Measurements from ENCODE around the gene APPL2. TPM values are rescaled to one million over a fixed set of nuclear protein-coding genes. Genes with fewer than 3 reads are reported as not detected.
A peak's percentile ranks its signal among the peaks of the same experiment; 100 is the strongest.

The APPL2 gene
- total and polyA plus RNA-seq, 10 donors: 11.0 to 75.6 (median 45.7) TPM

DNA sequence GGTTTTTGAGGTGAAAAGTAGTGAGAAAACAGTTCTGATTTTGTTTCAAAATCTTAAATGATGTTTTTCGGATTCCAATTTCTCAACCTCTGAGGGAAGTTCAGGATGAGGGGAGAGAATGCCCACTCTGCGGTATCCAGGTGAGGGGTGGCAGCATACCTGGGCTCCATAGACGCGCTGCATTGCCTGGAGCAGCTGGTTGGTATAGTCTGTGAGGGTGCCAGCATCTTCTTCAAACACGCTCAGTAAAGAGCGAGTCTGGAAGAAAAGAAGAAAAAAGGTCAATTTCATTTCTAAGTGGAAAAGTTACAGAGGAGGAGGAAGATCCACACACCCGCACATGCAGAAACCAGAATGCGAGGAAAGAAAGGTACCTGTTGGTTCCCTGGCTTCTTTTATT lies 7.0 kb downstream of the APPL2 start:
- H3K27ac ChIP-seq: peak overlapping the region in 7 of 8 donors; percentile 5 to 70 (median 47)
- 93 to 97% (median 96%) methylated on average over 8 of the region's 8 CpGs for WGBS, 5 donors
- H3K4me3 ChIP-seq: no peak overlapping the region
- H3K9me3 ChIP-seq: no peaks in the 10 kb centered on the region
- peaks cover 0 to 56% (median 13%) of the 10 kb centered on the region in 6 donors for H3K36me3 ChIP-seq
- no peaks in the 10 kb centered on the region for H3K27me3 ChIP-seq (replicated peaks in 1 of 7)
- TF ChIP-seq POLR2A (IDR thresholded peaks at IDR 0.05): no peak
- no peak for TF ChIP-seq POLR2AphosphoS5 (IDR thresholded peaks at IDR 0.05)
- TF ChIP-seq, protein P1, sequence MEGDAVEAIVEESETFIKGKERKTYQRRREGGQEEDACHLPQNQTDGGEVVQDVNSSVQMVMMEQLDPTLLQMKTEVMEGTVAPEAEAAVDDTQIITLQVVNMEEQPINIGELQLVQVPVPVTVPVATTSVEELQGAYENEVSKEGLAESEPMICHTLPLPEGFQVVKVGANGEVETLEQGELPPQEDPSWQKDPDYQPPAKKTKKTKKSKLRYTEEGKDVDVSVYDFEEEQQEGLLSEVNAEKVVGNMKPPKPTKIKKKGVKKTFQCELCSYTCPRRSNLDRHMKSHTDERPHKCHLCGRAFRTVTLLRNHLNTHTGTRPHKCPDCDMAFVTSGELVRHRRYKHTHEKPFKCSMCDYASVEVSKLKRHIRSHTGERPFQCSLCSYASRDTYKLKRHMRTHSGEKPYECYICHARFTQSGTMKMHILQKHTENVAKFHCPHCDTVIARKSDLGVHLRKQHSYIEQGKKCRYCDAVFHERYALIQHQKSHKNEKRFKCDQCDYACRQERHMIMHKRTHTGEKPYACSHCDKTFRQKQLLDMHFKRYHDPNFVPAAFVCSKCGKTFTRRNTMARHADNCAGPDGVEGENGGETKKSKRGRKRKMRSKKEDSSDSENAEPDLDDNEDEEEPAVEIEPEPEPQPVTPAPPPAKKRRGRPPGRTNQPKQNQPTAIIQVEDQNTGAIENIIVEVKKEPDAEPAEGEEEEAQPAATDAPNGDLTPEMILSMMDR (IDR thresholded peaks at IDR 0.05 in 8 of 11, conservative IDR thresholded peaks at IDR 0.05 in 3 of 11): no peak
- intact Hi-C loops (cut with DNase I; ENCODE audit: low total_unique reads): no loop called here
- DNase-seq: no peak
- H3K4me1 ChIP-seq: peaks cover 33 to 100% (median 67%) of the 10 kb centered on the region in 6 donors

DNA sequence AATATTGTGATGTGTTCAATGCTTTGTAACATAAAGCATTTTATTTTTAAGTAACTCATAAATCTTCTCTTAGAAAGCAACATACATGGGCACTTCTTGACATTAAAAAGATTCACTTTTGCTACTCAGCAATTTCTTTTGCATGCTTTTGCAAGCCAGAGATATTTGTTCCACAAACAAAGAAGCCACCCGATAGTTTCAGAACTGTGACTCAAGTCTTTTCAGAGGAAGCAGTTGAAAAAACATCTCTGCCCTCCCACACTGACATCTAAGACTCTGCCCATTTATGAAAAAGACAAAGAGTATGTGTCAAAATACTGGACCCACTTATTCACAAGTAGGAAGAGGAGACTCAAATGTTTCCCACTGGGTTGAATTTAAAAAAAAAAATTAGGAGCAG lies 7.5 kb downstream of the APPL2 start:
- WGBS, 5 donors: 18 to 46% (median 34%) methylated on average over 1 of the region's 1 CpG
- no peak for DNase-seq
- intact Hi-C loops (cut with DNase I; ENCODE audit: low total_unique reads): no loop called here

DNA sequence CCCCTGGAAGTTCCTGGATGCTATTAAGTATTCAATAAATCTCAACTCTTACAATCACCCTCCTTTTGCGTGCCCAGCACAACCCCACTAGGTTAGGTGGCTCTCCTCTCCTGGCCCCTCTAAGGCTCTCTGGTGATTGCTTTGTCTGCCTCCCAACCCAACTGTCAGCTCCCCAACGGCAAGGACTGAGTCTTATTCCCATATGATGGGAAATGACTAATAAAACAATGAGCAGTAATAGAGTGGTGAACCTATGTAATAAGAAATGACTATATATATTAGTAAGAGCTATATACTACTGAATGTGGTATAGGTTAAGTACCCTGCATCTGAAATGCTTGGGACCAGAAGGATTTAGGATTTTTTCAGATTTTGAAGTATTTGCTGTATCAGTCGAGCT lies 8.1 kb downstream of the APPL2 start:
- no peak for TF ChIP-seq POLR2A (IDR thresholded peaks at IDR 0.05)
- no peak for TF ChIP-seq POLR2AphosphoS5 (IDR thresholded peaks at IDR 0.05)
- H3K9me3 ChIP-seq: no peaks in the 10 kb centered on the region
- H3K4me3 ChIP-seq: no peak overlapping the region
- intact Hi-C loops (cut with DNase I; ENCODE audit: low total_unique reads): no loop called here
- H3K36me3 ChIP-seq: peaks cover 0 to 67% (median 16%) of the 10 kb centered on the region in 6 donors
- 83 to 96% (median 92%) methylated on average over 3 of the region's 3 CpGs for WGBS, 5 donors
- no peaks in the 10 kb centered on the region for H3K27me3 ChIP-seq (replicated peaks in 1 of 7)
- peak overlapping the region in 5 of 8 donors; percentile 18 to 70 (median 67) for H3K27ac ChIP-seq
- H3K4me1 ChIP-seq: peaks cover 31 to 100% (median 66%) of the 10 kb centered on the region in 6 donors
- no peak for DNase-seq

More for the DNA sequence above, 7.5 kb downstream of the APPL2 start:
- peaks cover 0 to 61% (median 13%) of the 10 kb centered on the region in 6 donors for H3K36me3 ChIP-seq
- no peaks in the 10 kb centered on the region for H3K27me3 ChIP-seq (replicated peaks in 1 of 7)
- H3K4me1 ChIP-seq: peaks cover 31 to 100% (median 67%) of the 10 kb centered on the region in 6 donors
- H3K9me3 ChIP-seq: no peaks in the 10 kb centered on the region
- peak overlapping the region in 7 of 8 donors; percentile 5 to 70 (median 47) for H3K27ac ChIP-seq
- TF ChIP-seq POLR2A (IDR thresholded peaks at IDR 0.05): no peak
- TF ChIP-seq, protein P1 (IDR thresholded peaks at IDR 0.05 in 8 of 11, conservative IDR thresholded peaks at IDR 0.05 in 3 of 11): no peak
- TF ChIP-seq POLR2AphosphoS5 (IDR thresholded peaks at IDR 0.05): no peak
- no peak overlapping the region for H3K4me3 ChIP-seq

DNA sequence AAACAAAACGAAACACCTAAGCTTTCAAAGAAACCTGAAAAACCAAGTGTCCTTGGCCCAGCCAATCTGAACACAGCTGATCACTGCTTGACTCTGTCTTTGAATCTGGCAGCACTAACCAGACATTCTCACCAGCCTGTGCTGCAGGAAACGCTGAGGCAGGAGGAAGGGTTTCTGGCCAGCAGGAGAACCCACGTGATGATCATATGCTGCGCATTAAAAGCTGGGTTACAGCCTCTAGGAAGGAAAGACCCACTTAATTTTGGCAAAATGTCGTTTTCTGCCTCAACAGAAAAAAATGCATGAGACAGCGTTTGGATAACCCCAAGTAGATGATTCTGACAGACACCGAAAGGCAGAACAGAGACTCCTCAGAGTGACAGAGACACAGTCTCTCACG lies 9.8 kb downstream of the APPL2 start:
- H3K27me3 ChIP-seq (replicated peaks in 1 of 7): no peaks in the 10 kb centered on the region
- no peak for DNase-seq
- peaks cover 0 to 71% (median 25%) of the 10 kb centered on the region in 6 donors for H3K36me3 ChIP-seq
- H3K27ac ChIP-seq: peak overlapping the region; percentile 31 to 75 (median 69)
- WGBS, 5 donors: 11 to 19% (median 14%) methylated on average over 8 of the region's 8 CpGs
- intact Hi-C loops (cut with DNase I; ENCODE audit: low total_unique reads): no loop called here
- TF ChIP-seq, protein P1 (IDR thresholded peaks at IDR 0.05 in 8 of 11, conservative IDR thresholded peaks at IDR 0.05 in 3 of 11): peak in 3 of 11 experiments; percentile 11 to 15 (median 15)
- TF ChIP-seq POLR2A (IDR thresholded peaks at IDR 0.05): no peak
- TF ChIP-seq POLR2AphosphoS5 (IDR thresholded peaks at IDR 0.05): peak in 2 of 3 donors; percentile 47 to 80
- peaks cover 30 to 100% (median 63%) of the 10 kb centered on the region in 6 donors for H3K4me1 ChIP-seq
- peak overlapping the region in 1 of 8 donors; percentile 10 for H3K4me3 ChIP-seq
- no peaks in the 10 kb centered on the region for H3K9me3 ChIP-seq

Measured in spleen (tissue), 11 donors.